PFSK-1 (cell line): ENCODE measurements around the gene PROSER3.

ENCODE experiments used
- FOXP2 ChIP-seq: optimal IDR thresholded peaks from 2 replicates; pipeline ENCODE3; 2011; ENCODE audit warnings: borderline replicate concordance, control low read depth, inconsistent platforms; ENCODE audit not compliant: insufficient read depth; ENCODE audit errors: extremely low read length, extremely low read depth
- POLR2AphosphoS5 ChIP-seq: IDR thresholded peaks from 2 replicates; pipeline ENCODE4 v1.6.1; 2012; ENCODE audit warnings: low read depth, mild to moderate bottlenecking, control low read depth, low read length, moderate library complexity
- REST ChIP-seq, 2 experiments: IDR thresholded peaks; 2 replicates each; pipeline versions ENCODE4 v1.6.1 to v1.8.0; 2011 to 2012; ENCODE audit warnings: low read depth in 2 of 2, low read length in 2 of 2, control low read depth in 1 of 2, inconsistent platforms in 1 of 2, mild to moderate bottlenecking in 1 of 2, moderate library complexity in 1 of 2; ENCODE audit not compliant: insufficient read depth in 1 of 2
- SIN3A ChIP-seq: IDR thresholded peaks from 2 replicates; pipeline ENCODE4 v1.6.1; 2012; ENCODE audit warnings: mild to moderate bottlenecking, low read length, moderate library complexity, borderline replicate concordance; ENCODE audit not compliant: insufficient read depth
- TAF1 ChIP-seq: IDR thresholded peaks from 2 replicates; pipeline ENCODE4 v1.6.1; 2012; ENCODE audit warnings: low read length, control low read depth, borderline replicate concordance; ENCODE audit not compliant: insufficient read depth

The PROSER3 gene

GRCh38 chr19:35715981-35716800 is 41.8 kb upstream of the PROSER3 start:
- TF ChIP-seq POLR2AphosphoS5 (no peak), SIN3A (no peak), REST (IDR thresholded peaks at IDR 0.05; ENCODE audit: insufficient read depth in 1 of 2, low read depth in 2 of 2, low read length in 2 of 2) (no peak), FOXP2 (no peak), TAF1 (no peak; the same call in 1 of the 2 replicates)

- TF ChIP-seq SIN3A (peak; percentile 58; the same call in 1 of the 2 replicates), REST (IDR thresholded peaks at IDR 0.05; ENCODE audit: insufficient read depth in 1 of 2, low read depth in 2 of 2, low read length in 2 of 2) (0 out of 4 replicates have a peak, but pooled peaks of 1 of the 2 experiments have one; percentile 42), POLR2AphosphoS5 (peak; percentile 85), TAF1 (peak; percentile 19; the same call in 1 of the 2 replicates), FOXP2 (peak; percentile 77)
These were observed 40.9 kb upstream of the PROSER3 start for GRCh38 chr19:35716801-35717664.

GRCh38 chr19:35717665-35718344 is 40.2 kb upstream of the PROSER3 start, which contains the start of gene KMT2B:
Gene KMT2B (plus strand): TSS chr19:35718003. CDS start chr19:35718019, 16 bp downstream.
- TF ChIP-seq POLR2AphosphoS5 (no peak), REST (IDR thresholded peaks at IDR 0.05; ENCODE audit: insufficient read depth in 1 of 2, low read depth in 2 of 2, low read length in 2 of 2) (no peak), FOXP2 (no peak), SIN3A (no peak), TAF1 (no peak)

GRCh38 chr19:35718345-35719041 is 39.5 kb upstream of the PROSER3 start:
- TF ChIP-seq FOXP2 (no peak), REST (IDR thresholded peaks at IDR 0.05; ENCODE audit: insufficient read depth in 1 of 2, low read depth in 2 of 2, low read length in 2 of 2) (no peak), SIN3A (no peak), TAF1 (no peak), POLR2AphosphoS5 (no peak)
